Testis (tissue), 2 donors: ENCODE results near the gene GGA1.

Source experiments
- POLR2A ChIP-seq: fragments of 450-650 bp; IDR thresholded peaks from one replicate; pipeline ENCODE4 v1.6.1; 2017; ENCODE audit warnings: antibody characterized with exemption, mild to moderate bottlenecking, moderate library complexity
- TF ChIP-seq, protein P1 (sequence below), 3 experiments: fragments of 450-650 bp in 2 of 3; fragments of 200-600 bp in 1 of 3; sonication (generic) in 1 of 3; IDR thresholded peaks; one replicate each; pipeline ENCODE4 v1.5.1; 2016 to 2019; ENCODE audit warnings: antibody characterized with exemption in 3 of 3, mild to moderate bottlenecking in 2 of 3, moderate library complexity in 1 of 3

DNA sequence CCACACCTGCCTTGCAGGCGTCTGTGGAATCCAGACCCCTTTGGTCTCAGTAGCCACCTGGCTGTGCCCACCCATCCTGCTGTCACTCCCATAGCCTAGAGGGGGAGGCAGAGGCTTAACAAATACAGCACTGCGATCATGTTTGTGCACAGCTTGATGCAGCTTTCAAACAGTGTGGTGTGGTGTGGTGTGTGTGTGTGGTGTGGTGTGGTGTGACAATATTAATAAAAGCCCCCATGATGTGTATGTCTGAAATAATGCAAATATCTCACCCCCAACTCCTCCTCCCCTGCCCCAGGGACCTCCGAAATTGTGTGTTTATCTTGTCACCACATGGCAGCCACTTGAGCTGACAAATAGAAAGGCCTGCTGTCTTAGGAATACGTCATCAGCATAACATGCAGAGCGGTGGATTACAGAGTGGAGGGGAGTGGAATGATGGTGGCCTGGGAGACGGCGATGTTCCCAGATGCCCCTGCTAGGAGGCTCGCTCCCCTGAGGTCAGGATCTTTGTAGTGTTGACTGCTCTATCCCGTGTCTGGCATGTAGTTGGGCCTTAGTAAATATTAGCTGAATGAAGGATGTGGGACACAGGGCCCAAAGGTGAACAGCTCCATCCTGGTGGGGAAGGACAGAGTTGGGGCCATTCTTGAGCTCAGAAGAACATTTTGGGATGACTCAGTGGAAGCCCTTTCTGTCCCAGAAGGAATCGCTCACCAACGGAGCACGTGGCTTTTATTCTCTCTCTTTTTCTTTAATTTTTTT lies 52.7 kb downstream of the GGA1 start:
- TF ChIP-seq, protein P1, sequence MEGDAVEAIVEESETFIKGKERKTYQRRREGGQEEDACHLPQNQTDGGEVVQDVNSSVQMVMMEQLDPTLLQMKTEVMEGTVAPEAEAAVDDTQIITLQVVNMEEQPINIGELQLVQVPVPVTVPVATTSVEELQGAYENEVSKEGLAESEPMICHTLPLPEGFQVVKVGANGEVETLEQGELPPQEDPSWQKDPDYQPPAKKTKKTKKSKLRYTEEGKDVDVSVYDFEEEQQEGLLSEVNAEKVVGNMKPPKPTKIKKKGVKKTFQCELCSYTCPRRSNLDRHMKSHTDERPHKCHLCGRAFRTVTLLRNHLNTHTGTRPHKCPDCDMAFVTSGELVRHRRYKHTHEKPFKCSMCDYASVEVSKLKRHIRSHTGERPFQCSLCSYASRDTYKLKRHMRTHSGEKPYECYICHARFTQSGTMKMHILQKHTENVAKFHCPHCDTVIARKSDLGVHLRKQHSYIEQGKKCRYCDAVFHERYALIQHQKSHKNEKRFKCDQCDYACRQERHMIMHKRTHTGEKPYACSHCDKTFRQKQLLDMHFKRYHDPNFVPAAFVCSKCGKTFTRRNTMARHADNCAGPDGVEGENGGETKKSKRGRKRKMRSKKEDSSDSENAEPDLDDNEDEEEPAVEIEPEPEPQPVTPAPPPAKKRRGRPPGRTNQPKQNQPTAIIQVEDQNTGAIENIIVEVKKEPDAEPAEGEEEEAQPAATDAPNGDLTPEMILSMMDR (IDR thresholded peaks at IDR 0.05) = peak in 1 of 3 experiments; percentile 18
- TF ChIP-seq POLR2A = no peak
